GM21723 (cell line): ENCODE results near the gene ERMAP.
"Not testable (repeated sequence)": the region's sequence is repeated elsewhere in the genome, so short reads cannot be mapped to it uniquely, and the experiment has no call there.

Experiments used
- ATAC-seq: cut with Tn5 transposase; IDR thresholded peaks from one replicate; pipeline ENCODE4 v1.9.1; 2021; ENCODE audit warnings: mild to moderate bottlenecking, moderate library complexity; ENCODE audit not compliant: unreplicated experiment

ERMAP gene

DNA sequence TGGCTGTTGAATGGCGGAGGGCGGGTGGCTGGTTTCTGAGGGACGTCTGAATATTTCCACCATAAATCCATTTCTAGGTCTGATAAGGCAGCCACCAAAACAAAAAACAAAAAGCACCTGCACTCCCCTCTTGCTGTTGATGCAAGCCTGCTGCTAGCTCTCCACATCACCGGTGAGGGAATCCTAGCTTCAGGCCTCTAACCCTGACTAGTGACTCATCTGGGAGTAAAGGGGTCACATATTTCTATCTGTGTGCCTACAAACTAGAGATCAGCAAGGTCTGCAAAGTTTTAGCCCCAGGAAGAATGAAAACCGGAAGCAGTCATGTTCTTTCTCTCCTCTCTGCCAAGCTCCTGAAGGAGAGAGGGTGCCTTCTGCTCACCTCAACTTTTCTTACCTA lies 10.3 kb upstream of the ERMAP start:
- no peak for ATAC-seq

- no peak for ATAC-seq
Observed at GRCh38 chr1:42807056-42807668, 9.8 kb upstream of the ERMAP start.

DNA sequence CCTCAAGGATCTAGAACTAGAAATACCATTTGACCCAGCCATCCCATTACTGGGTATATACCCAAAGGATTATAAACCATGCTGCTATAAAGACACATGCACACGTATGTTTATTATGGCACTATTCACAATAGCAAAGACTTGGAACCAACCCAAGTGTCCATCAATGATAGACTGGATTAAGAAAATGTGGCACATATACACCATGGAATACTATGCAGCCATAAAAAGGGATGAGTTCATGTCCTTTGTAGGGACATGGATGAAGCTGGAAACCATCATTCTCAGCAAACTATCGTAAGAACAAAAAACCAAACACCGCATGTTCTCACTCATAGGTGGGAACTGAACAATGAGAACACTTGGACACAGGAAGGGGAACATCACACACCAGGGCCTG lies 2.1 kb upstream of the ERMAP start:
- ATAC-seq = not testable (repeated sequence)

- ATAC-seq = peak; percentile 9
Observed at GRCh38 chr1:42815941-42816584, 859 bp upstream of the ERMAP start.

GRCh38 chr1:42817440-42817767 lies 482 bp downstream of the ERMAP start:
- no peak for ATAC-seq

DNA sequence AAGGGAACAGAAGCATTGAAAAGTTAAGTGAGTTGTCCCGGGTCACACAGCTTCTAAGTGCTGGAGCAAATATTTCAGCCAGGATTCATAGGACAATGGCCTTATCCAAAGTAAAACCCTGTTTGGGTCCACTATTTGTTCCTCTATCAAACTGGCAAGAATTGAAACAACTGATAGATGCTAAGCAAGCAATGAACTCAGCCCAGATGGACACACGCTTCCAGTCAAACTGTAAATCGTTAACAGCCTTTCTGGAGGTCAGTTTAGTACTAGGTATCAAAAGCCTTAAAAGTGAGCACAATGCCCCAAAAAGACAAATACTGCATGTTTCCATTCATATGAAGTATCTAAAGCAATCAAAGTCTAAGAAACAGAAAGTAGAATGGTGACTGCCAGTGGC lies 1.1 kb downstream of the ERMAP start:
- ATAC-seq = no peak

DNA sequence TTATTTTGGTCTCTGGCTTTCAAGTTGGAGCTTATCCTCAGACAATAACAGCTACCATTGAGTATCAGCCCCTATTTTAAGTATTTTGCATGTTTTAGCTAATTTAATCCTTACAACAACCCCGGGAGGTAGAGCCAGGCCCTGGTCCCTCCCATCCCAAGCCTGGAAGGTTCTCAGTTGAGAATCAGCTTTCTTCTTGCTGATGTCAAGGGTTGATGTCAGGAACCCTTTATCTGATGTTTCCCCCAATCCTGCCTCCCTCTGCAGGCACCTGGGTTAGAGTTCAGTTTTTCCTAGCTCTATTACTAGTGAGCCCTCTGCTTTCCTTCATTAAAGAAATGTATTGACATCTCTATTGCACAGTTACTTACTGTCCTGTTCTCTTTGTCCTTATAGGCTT lies 3.9 kb downstream of the ERMAP start:
- no peak for ATAC-seq

- no peak for ATAC-seq
Observed at GRCh38 chr1:42821690-42822089, 4.8 kb downstream of the ERMAP start.

GRCh38 chr1:42822800-42823392 lies 6.0 kb downstream of the ERMAP start:
- ATAC-seq = no peak

GRCh38 chr1:42824481-42825035 lies 7.6 kb downstream of the ERMAP start:
- ATAC-seq = no peak

DNA sequence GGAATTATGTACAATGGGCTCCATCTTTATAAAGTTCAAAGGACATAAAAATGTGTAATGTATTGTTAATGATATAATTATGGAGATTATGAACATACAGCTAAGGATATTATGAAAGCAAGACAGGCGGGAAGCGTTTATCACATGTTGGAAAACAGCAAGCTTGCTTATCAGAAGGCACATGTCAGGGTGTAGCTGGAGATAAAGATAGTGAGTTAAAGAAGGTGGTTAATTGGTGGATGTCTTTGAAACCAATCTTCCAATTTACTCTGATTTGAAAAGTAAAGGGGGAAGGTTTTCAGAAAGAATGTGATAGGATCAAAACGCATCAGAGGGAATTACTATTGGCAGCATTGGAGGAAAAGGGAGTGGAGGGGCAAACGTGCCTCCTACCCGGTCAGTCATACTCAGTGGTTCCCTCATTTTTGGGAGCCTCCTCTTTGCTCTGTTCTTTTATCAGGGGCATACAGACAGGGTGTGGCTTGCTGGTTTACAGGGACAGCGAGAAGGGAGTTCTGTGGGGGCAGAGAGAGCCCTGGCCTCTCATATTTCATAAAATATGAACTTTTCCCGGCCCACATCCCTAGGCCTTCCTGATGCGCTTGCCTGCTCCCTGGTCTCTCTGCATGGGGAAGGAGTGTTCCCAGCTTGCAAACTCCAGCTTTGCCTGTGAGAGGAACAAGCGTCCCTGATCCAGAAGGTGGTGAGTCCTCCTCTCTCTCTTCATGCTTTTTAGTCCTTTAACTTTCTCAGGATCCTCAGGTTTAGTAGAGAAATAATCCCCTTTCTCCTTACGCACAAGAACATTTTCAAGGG lies 8.3 kb downstream of the ERMAP start:
- no peak for ATAC-seq

DNA sequence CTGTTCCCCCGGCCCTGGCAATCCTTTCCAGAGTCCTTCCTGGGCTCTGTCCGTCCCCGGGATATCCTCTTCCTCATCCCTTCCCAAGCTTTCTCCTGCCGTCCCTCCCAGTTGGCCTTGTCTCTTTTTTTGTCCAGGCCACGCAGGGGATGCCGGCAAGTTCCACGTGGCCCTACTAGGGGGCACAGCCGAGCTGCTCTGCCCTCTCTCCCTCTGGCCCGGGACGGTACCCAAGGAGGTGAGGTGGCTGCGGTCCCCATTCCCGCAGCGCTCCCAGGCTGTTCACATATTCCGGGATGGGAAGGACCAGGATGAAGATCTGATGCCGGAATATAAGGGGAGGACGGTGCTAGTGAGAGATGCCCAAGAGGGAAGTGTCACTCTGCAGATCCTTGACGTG lies 13.7 kb downstream of the ERMAP start:
- no peak for ATAC-seq

DNA sequence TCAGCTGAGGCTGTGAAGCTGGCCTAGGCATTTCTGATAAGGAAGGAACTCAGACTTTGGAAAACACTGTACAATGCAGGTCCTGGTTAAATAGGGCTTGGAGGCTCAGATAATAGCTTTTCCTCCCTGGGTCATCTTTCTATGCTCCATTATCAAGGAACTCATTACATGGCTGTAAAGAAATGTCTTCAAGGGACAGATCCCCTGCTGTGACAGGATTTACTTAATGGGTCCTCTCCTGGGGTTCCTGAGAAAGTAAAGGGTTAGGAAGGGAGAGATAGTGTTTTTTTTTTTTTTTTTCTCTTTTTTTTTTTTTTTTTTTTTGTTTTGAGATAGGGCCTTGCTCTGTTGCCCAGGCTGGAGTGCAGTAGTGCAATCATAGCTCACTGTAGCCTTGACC lies 14.4 kb downstream of the ERMAP start:
- ATAC-seq = no peak

GRCh38 chr1:42832641-42833240 lies 15.8 kb downstream of the ERMAP start:
- no peak for ATAC-seq

GRCh38 chr1:42833981-42834380 lies 17.1 kb downstream of the ERMAP start:
- no peak for ATAC-seq

GRCh38 chr1:42834803-42835202 lies 17.9 kb downstream of the ERMAP start:
- no peak for ATAC-seq

- no peak for ATAC-seq
Observed at GRCh38 chr1:42835422-42835821, 18.5 kb downstream of the ERMAP start.

DNA sequence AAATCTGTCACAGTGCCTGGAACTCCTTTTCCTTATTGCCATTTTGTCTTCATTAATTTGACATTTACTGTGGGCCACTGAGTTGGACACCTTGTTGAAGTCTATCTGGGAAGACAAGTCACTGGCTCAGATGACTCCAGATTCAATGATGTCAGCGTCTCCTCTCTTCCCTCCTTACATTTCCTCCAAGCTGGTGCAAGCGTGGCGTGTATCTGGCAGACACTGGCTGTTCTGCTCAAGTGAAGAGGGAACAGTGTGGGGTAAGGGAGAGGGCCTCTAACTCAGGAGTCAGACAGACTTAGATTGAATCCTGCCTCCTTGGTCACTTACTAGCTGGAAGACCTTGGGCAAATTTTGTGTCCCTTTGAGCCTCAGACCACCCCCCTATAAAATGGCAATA lies 20.8 kb downstream of the ERMAP start:
- ATAC-seq = no peak

GRCh38 chr1:42838482-42839190 lies 21.7 kb downstream of the ERMAP start:
- no peak for ATAC-seq

GRCh38 chr1:42841010-42841409 lies 24.1 kb downstream of the ERMAP start:
- no peak for ATAC-seq
